Panc1 (cell line): ENCODE results near the gene GGCX. TPM values are rescaled to one million over a fixed set of nuclear protein-coding genes. Genes with fewer than 3 reads are reported as not detected.

Experiments used
- ATAC-seq: fragments of 200-7000 bp; cut with Tn5 transposase; 2 replicates; pipeline ENCODE4 v1.9.1; 2020; ENCODE audit warnings: mild to moderate bottlenecking, moderate library complexity
- BruUV-seq: library from RNA; stranded (reverse); fragments of 400-500 nt; replicated peaks from 2 replicates; lab custom pipeline; 2021; lab: Mats Ljungman, UMichigan
- CTCF ChIA-PET: fragments of 300-600 bp; sonication (Branson Sonifier 250); formaldehyde crosslinking; loops from one replicate; lab custom pipeline; 2022; ENCODE audit warnings: antibody characterized with exemption; lab: Charles Lee
- POLR2A ChIA-PET: fragments of 300-600 bp; sonication (Branson Sonifier 250); formaldehyde crosslinking; loops from one replicate; lab custom pipeline; 2022; ENCODE audit warnings: antibody characterized with exemption; lab: Charles Lee
- DNase-seq: peaks from one replicate; pipeline ENCODE4 v3.0.0-alpha.2; 2010; ENCODE audit warnings: low read depth, low spot score
- H3K27ac ChIP-seq: 2 replicates; pipeline ENCODE4 v1.5.1; 2011; ENCODE audit warnings: mild to moderate bottlenecking, low read length, inconsistent platforms
- H3K27me3 ChIP-seq: fragments of 200-500 bp; sonication (Bioruptor generic); 2 replicates; pipeline ENCODE4 v1.6.0; 2014; ENCODE audit warnings: low read length, inconsistent platforms; ENCODE audit not compliant: control insufficient read depth, insufficient read depth
- H3K36me3 ChIP-seq: fragments of 200-500 bp; sonication (Bioruptor generic); 2 replicates; pipeline ENCODE4 v1.5.1; 2014; ENCODE audit warnings: inconsistent platforms, mild to moderate bottlenecking, low read length, moderate library complexity; ENCODE audit not compliant: control insufficient read depth, insufficient read depth
- H3K4me1 ChIP-seq: 2 replicates; pipeline ENCODE4 v1.5.1; 2011; ENCODE audit warnings: inconsistent platforms, mild to moderate bottlenecking, low read length, moderate library complexity; ENCODE audit not compliant: control insufficient read depth, insufficient read depth
- H3K4me3 ChIP-seq, 2 experiments: 2 replicates each; pipeline ENCODE4 v1.5.1; 2011 to 2012; ENCODE audit warnings: low read depth in 2 of 2, low read length in 2 of 2, mild to moderate bottlenecking in 2 of 2, inconsistent platforms in 1 of 2, moderate library complexity in 1 of 2
- H3K9me3 ChIP-seq: fragments of 200-500 bp; sonication (Bioruptor generic); 2 replicates; pipeline ENCODE4 v1.5.1; 2014; ENCODE audit warnings: low read depth, mild to moderate bottlenecking, inconsistent platforms, low read length, moderate library complexity; ENCODE audit not compliant: control insufficient read depth, insufficient read depth
- POLR2AphosphoS5 ChIP-seq: IDR thresholded peaks from 2 replicates; pipeline ENCODE4 v1.6.1; 2012; ENCODE audit warnings: mild to moderate bottlenecking, low read depth, low read length, moderate library complexity
- REST ChIP-seq, 2 experiments: IDR thresholded peaks; 2 replicates each; pipeline ENCODE4 v1.6.1; 2011 to 2012; ENCODE audit warnings: low read depth in 2 of 2, control low read depth in 1 of 2, low read length in 1 of 2, mild to moderate bottlenecking in 1 of 2, moderate library complexity in 1 of 2; ENCODE audit not compliant: insufficient read depth in 1 of 2
- SIN3A ChIP-seq: IDR thresholded peaks from 2 replicates; pipeline ENCODE4 v1.6.1; 2012; ENCODE audit warnings: low read depth, mild to moderate bottlenecking, low read length, moderate library complexity, borderline replicate concordance; ENCODE audit not compliant: insufficient read depth
- TCF7L2 ChIP-seq: IDR thresholded peaks from 2 replicates; pipeline ENCODE4 v1.6.1; 2011; ENCODE audit warnings: mild to moderate bottlenecking, low read depth, low read length, inconsistent platforms
- in situ Hi-C: cut with HindIII; loops from 2 replicates; pipeline ENCODE4 v1.10.0; 2016; ENCODE audit warnings: low sequenced_read_pairs, low pct_unique_long_range_greater_than_20kb
- intact Hi-C: fragments of 100-400 bp; cut with micrococcal nuclease; formaldehyde crosslinking; loops from one replicate; pipeline ENCODE4 v1.10.0; 2022; ENCODE audit not compliant: unreplicated experiment
- total RNA-seq: library from RNA; stranded (reverse); gene quantifications from one replicate; pipeline ENCODE4 v1.2.1, GENCODE V29; 2021; ENCODE audit not compliant: unreplicated experiment
- TF ChIP-seq, protein P1 (sequence below): fragments of 450-650 bp; IDR thresholded peaks from 2 replicates; pipeline ENCODE4 v1.5.1; 2017; ENCODE audit warnings: mild to moderate bottlenecking

GGCX gene
- total RNA-seq, 1 experiment from 2014 or later, result 64.1 TPM

- TF ChIP-seq POLR2AphosphoS5 (peak; percentile 85), REST (IDR thresholded peaks at IDR 0.05; ENCODE audit: insufficient read depth in 1 of 2, low read depth in 2 of 2, low read length in 1 of 2) (0 out of 4 replicates have a peak, but pooled peaks of 1 of the 2 experiments have one; percentile 30), SIN3A (no peak), TCF7L2 (peak; percentile 97)
- peaks cover 64% of the 10 kb centered on the region for H3K4me1 ChIP-seq
- DNase-seq (no peak), ATAC-seq (peak; percentile 87)
- H3K27ac ChIP-seq, result peak overlapping the region; percentile 94
- no TSS peak for BruUV-seq
- intact Hi-C loops (no loop called here), in situ Hi-C loops (no loop called here)
- POLR2A ChIA-PET, result interaction anchor here (0.6 to 1.8 kb wide), 6 partner anchors 28 to 97 kb away, joined by 4 to 16 read pairs (median 8); partner anchors contain the start of gene MAT2A
- H3K4me3 ChIP-seq, result no peak overlapping the region
- H3K27me3 ChIP-seq, result no peaks in the 10 kb centered on the region
- no peaks in the 10 kb centered on the region for H3K9me3 ChIP-seq
- CTCF ChIA-PET, result no interaction called here
- H3K36me3 ChIP-seq, result no peaks in the 10 kb centered on the region
Observed at GRCh38 chr2:85511008-85511811, 50.1 kb downstream of the GGCX start.

GRCh38 chr2:85506768-85507181 is 54.5 kb downstream of the GGCX start:
- ChIA-PET CTCF (interaction anchor here (0.6 kb wide), 1 partner anchor 70 kb away, joined by 6 read pairs; no protein-coding TSS in a partner anchor), POLR2A (interaction anchor here (0.7 to 1.8 kb wide), 3 partner anchors 11 to 47 kb away, joined by 3 to 6 read pairs (median 3); no protein-coding TSS in a partner anchor)
- Histone ChIP-seq H3K9me3 (no peaks in the 10 kb centered on the region), H3K27me3 (no peaks in the 10 kb centered on the region), H3K27ac (peak overlapping the region; percentile 93), H3K36me3 (no peaks in the 10 kb centered on the region), H3K4me1 (peaks cover 59% of the 10 kb centered on the region), H3K4me3 (no peak overlapping the region)
- intact Hi-C loops, result no loop called here
- in situ Hi-C loops, result no loop called here
- BruUV-seq, result no TSS peak
- no peak for DNase-seq
- ATAC-seq, result no peak
- TF ChIP-seq TCF7L2, result no peak
- TF ChIP-seq SIN3A, result no peak
- TF ChIP-seq POLR2AphosphoS5, result no peak
- TF ChIP-seq REST (IDR thresholded peaks at IDR 0.05; ENCODE audit: insufficient read depth in 1 of 2, low read depth in 2 of 2, low read length in 1 of 2), result no peak
- TF ChIP-seq, protein P1, sequence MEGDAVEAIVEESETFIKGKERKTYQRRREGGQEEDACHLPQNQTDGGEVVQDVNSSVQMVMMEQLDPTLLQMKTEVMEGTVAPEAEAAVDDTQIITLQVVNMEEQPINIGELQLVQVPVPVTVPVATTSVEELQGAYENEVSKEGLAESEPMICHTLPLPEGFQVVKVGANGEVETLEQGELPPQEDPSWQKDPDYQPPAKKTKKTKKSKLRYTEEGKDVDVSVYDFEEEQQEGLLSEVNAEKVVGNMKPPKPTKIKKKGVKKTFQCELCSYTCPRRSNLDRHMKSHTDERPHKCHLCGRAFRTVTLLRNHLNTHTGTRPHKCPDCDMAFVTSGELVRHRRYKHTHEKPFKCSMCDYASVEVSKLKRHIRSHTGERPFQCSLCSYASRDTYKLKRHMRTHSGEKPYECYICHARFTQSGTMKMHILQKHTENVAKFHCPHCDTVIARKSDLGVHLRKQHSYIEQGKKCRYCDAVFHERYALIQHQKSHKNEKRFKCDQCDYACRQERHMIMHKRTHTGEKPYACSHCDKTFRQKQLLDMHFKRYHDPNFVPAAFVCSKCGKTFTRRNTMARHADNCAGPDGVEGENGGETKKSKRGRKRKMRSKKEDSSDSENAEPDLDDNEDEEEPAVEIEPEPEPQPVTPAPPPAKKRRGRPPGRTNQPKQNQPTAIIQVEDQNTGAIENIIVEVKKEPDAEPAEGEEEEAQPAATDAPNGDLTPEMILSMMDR, result no peak
